Kidney (tissue), 14 donors: ENCODE data around the gene LMNTD2. TPM values are rescaled to one million over a fixed set of nuclear protein-coding genes. Genes with fewer than 3 reads are reported as not detected.
A peak's percentile ranks its signal among the peaks of the same experiment; 100 is the strongest.

ENCODE experiments used
- DNase-seq, 5 donors: peaks; one replicate each; pipeline ENCODE4 v3.0.0-alpha.2; 2013 to 2020
- FAIRE-seq: peaks from 2 replicates; lab custom pipeline; 2012; peaks lifted over from hg19 to GRCh38; lab: Jason Lieb, UNC
- H3K27ac ChIP-seq, 2 donors: one replicate each; pipeline ENCODE4 v1.7.0; 2013; ENCODE audit warnings: low read depth in 2 of 2, low read length in 2 of 2, inconsistent platforms in 1 of 2
- H3K27me3 ChIP-seq: one replicate; pipeline ENCODE4 v1.7.1; 2013; ENCODE audit warnings: low read length, inconsistent platforms; ENCODE audit not compliant: control insufficient read depth, insufficient read depth
- H3K36me3 ChIP-seq, 3 donors: one replicate each; pipeline versions ENCODE4 v1.7.0 to v1.7.1; 2013; ENCODE audit warnings: low read length in 3 of 3, control low read depth in 1 of 3, inconsistent platforms in 1 of 3; ENCODE audit not compliant: insufficient read depth in 3 of 3, control insufficient read depth in 2 of 3
- H3K4me1 ChIP-seq, 3 donors: one replicate each; pipeline versions ENCODE4 v1.7.0 to v1.7.1; 2013; ENCODE audit warnings: low read length in 3 of 3, inconsistent platforms in 1 of 3, low read depth in 1 of 3; ENCODE audit not compliant: control insufficient read depth in 2 of 3, insufficient read depth in 2 of 3
- H3K4me3 ChIP-seq, 3 donors: one replicate each; pipeline versions ENCODE4 v1.7.0 to v1.8.1; 2013; ENCODE audit warnings: low read length in 3 of 3, control low read depth in 1 of 3, inconsistent platforms in 1 of 3
- H3K9ac ChIP-seq, 3 donors: one replicate each; pipeline versions ENCODE4 v1.7.0 to v1.7.1; 2013; ENCODE audit warnings: low read length in 3 of 3, control low read depth in 1 of 3, inconsistent platforms in 1 of 3
- H3K9me3 ChIP-seq, 3 donors: one replicate each; pipeline versions ENCODE4 v1.7.0 to v1.7.1; 2013; ENCODE audit warnings: low read length in 3 of 3, control low read depth in 1 of 3, inconsistent platforms in 1 of 3; ENCODE audit not compliant: control insufficient read depth in 2 of 3, insufficient read depth in 1 of 3
- CTCF ChIP-seq: IDR thresholded peaks from 3 replicates; pipeline ENCODE4 v1.5.1; 2012; ENCODE audit warnings: mild to moderate bottlenecking, moderate library complexity, borderline replicate concordance; ENCODE audit not compliant: insufficient read depth; ENCODE audit errors: extremely low read depth
- intact Hi-C: fragments of 100-400 bp; cut with DNase I; formaldehyde crosslinking; loops from one replicate; pipeline ENCODE4 v1.11.1; 2022
- polyA plus RNA-seq: library from polyadenylated mRNA; stranded (reverse); fragments of 350-450 nt; fragmentation: Illumina TruSeq; extraction: RNeasy Lipid Tissue Mini Kit (QIAGEN cat#74804); gene quantifications from one replicate; pipeline ENCODE4 v1.2.3, GENCODE V29; 2014; ENCODE audit warnings: low read depth, low replicate concordance; ENCODE audit not compliant: insufficient read depth
- total RNA-seq: library from RNA; stranded (reverse); fragmentation: NEBNext Ultra II Directional; extraction: Animal tissue kit (Norgen Biotek cat#: 25700); gene quantifications from one replicate; pipeline ENCODE4 v1.2.1, GENCODE V29; 2021
- donor health status: control.
- donor health status: control.
- donor health status: control.
- donor health status: control.
- donor health status: control.
- donor health status: DM: yes; HTN: yes; CAD: no.
- donor health status: Normal renal cell carcinoma (clear cell type).

LMNTD2 gene
- total and polyA plus RNA-seq, 2 donors from 2014 or later: 6.2 to 8.0 TPM

GRCh38 chr11:534396-535209, 25.9 kb downstream of the LMNTD2 start:
- intact Hi-C loops: no loop called here
- peak overlapping the region; percentile 26 to 67 (median 50) for H3K4me3 ChIP-seq
- no peak overlapping the region for H3K27ac ChIP-seq
- DNase-seq: peak in 2 of 5 donors; percentile 73 to 83
- H3K27me3 ChIP-seq: no peaks in the 10 kb centered on the region
- no peaks in the 10 kb centered on the region for H3K9me3 ChIP-seq
- peak overlapping the region in 2 of 3 donors; percentile 71 to 73 for H3K9ac ChIP-seq
- H3K4me1 ChIP-seq: peaks cover 0 to 23% (median 4%) of the 10 kb centered on the region in 3 donors
- FAIRE-seq: no peak
- TF ChIP-seq CTCF: no peak
- no peaks in the 10 kb centered on the region for H3K36me3 ChIP-seq

- peak overlapping the region in 1 of 3 donors; percentile 67 for H3K4me3 ChIP-seq
- peak in 1 of 5 donors; percentile 54 for DNase-seq
- H3K9me3 ChIP-seq: no peaks in the 10 kb centered on the region
- H3K27me3 ChIP-seq: no peaks in the 10 kb centered on the region
- intact Hi-C loops: no loop called here
- H3K27ac ChIP-seq: no peak overlapping the region
- H3K9ac ChIP-seq: peak overlapping the region in 1 of 3 donors; percentile 24
- no peak for TF ChIP-seq CTCF
- peaks cover 0 to 23% (median 4%) of the 10 kb centered on the region in 3 donors for H3K4me1 ChIP-seq
- no peak for FAIRE-seq
- no peaks in the 10 kb centered on the region for H3K36me3 ChIP-seq
Observed at GRCh38 chr11:533586-534395, 26.7 kb downstream of the LMNTD2 start.

GRCh38 chr11:532986-533585, 27.5 kb downstream of the LMNTD2 start:
- Histone ChIP-seq H3K9me3 (no peaks in the 10 kb centered on the region), H3K27ac (no peak overlapping the region), H3K27me3 (no peaks in the 10 kb centered on the region), H3K36me3 (no peaks in the 10 kb centered on the region), H3K9ac (no peak overlapping the region), H3K4me3 (no peak overlapping the region), H3K4me1 (peaks cover 0 to 23% (median 4%) of the 10 kb centered on the region in 3 donors)
- intact Hi-C loops: no loop called here
- FAIRE-seq (no peak), DNase-seq (peak in 2 of 5 donors; percentile 56 to 79)
- no peak for TF ChIP-seq CTCF
